Ecto neural progenitor cell (in vitro differentiated cells): ENCODE measurements around the gene AMPD3.

Experiments
- DNase-seq: peaks from one replicate; pipeline ENCODE4 v3.0.0-alpha.2; 2018; ENCODE audit warnings: low spot score

The AMPD3 gene

DNA sequence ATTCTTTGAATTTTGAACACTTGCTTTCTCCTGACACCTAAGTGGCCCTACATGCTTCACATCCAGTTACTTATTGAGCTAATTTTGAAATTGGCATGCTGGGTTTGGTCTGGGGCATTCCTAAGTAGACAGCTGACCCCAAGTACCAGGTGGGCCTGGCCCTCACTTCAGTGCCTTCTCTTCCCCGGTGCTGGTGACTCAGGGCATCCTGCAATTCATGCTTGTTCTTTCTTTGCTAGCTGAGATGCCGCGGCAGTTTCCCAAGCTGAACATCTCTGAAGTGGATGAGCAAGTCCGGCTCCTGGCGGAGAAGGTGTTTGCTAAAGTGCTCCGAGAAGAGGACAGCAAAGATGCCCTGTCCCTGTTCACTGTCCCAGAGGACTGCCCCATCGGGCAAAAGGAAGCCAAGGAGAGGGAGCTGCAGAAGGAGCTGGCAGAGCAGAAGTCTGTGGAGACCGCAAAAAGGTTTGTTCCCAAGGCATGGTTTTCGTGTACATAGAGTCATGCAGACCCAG lies 6.3 kb downstream of the AMPD3 start:
- no peak for DNase-seq

DNA sequence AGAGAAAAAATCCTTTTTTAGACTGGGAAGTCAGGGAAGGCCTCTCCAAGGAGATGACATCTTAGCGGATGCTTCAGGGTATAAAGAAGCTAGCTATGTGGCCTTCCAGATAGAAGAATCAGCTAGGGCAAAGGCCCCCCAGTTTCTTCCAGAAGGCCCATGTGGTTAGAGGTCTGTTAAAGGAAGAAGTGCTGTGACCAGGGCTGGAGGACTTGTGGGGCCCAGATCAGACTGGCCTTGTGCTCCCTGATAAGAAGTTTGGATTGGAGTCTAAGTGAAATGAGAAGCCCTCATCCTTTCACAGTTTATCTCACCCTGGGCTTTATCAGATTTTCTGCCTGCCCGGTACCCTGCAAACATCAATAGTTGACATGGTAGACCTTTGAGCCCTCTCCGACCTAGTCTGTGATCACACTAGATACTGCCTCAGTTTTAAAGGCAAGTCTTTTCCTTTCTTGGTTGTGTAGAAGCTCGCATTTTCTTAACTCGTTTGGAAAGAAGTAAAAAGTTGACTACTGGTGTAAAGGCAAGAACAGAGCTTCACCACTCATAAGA lies 7.8 kb downstream of the AMPD3 start:
- no peak for DNase-seq

DNA sequence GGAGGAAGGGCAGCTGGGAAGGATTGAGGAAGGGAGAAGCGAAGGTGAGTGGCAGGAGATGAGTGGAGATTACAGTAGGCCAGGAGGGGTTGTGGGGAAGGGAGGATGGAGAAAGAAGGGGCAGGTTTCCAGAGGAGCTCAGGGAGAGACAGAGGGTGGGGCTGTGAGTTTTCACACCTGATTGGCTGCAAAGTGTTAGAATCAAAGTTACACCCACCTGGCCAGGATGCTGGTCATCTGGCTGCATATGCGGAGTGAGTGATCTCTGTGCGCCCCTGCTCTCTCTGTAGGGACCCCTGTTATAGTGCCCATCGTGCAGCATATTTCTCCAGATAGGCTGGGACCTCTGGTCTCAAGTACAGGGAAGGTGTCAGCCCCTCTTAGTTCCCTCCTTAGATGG lies 18.3 kb downstream of the AMPD3 start:
- no peak for DNase-seq

DNA sequence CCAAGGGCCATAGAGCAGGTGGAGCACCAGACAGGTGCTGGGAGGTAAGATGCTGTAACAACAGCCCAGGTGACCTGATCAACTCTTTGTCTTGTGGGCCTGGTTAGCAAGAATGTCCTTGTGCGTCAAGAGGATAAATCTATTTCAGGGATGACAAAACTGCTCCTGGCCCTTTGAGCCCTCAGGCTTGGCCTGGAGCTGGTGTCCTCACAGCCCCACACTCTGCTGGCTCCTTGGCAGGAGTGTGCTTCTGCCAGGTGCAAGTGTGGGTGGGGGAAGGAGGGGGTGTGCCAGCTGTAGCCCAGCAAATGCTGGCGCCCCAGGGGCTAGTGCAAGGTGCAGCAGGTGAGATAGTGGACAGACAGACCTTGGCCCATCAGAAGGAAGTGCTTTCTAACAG lies 19.5 kb downstream of the AMPD3 start:
- no peak for DNase-seq

DNA sequence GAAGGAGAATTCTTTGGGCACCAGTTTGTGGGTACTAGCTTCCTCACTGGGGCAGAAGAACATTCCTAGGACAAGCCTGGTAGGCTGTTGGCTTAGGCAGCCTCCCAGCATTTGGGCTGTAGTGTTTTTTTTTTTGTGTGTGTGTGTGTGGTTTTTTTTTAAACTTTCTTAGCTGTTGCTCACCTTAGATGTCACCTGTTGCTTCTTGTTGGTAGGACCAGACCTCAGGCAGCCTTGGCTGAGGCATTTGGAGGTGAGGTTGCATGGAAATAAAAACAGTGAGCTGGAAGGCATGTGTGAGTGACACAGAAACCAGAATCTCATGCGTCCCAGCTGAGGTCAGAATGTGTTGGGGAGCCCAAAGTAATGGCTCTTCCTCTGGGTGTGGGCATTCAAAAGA lies 21.3 kb downstream of the AMPD3 start:
- no peak for DNase-seq

DNA sequence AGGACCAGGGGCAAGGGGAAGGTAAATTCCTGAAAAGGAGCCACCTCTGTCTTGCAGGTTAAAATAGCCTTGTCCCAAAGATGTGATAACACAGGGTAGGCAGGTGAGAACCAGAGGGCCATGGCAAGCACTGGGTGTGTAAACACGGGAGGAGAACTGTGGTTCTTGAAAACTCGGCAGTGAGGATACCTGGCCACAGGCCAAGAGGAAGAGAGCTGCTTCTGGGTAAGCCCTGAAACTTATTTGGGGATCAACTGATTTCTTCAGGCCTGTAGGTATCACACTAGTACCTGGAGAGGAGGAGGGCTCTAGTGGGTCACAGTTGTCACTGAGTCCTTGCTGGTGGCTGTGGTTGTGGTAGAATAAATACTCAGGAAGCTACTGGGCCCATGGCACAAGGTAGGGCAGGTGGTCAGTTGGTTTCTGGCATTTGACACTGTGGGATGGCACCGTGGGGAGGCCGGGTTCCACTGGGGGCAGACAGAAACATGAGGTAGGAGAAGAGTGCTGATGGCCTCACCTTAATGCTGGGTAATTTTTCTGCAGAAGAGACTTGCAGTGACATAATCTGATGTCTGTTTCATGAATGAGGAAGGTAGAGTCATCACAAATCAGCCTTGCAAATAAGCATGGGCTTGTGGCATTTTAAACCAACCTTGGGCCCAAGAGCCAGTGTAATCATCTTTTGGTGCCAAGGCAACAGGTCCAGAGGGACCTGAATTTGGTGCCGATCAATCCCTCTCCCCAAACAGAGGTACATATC lies 22.0 kb downstream of the AMPD3 start:
- DNase-seq: no peak

DNA sequence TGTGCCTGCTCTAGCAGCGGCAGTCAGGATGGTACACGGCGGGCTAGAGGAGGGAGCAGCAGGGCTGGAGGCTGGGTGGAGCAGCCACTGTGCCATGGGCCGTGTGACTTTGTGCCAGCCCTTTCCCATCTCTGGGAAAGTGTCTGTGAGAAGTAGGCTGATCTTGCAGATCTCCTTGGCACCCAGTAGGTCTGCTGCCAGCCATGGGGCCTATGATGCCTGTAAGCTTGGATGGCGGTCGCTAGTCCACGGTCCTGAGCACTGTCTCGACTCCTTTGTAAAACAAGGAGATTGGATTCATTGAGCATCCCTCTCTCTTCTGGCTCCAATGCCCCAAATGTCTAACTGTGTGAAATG lies 22.6 kb downstream of the AMPD3 start:
- DNase-seq: no peak

DNA sequence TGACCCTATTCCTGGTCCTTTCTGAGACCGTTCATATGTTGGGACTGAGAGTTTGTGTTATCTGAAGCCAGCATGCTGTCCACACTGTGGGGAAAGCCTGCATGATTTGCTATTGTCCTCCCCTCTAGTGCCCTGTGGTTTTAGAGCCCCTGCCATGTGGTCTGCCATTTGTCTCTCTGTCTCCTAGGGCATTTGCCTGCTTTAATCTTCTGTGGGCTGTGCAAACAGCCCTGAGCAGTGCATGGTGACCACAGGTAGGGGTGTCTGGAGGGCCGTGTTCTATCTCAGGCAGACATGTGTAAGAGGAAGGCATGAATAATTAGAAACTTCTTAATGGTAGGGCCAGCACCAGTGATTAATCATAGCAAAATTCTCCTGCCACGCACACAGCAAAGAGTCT lies 23.0 kb downstream of the AMPD3 start:
- DNase-seq: no peak

DNA sequence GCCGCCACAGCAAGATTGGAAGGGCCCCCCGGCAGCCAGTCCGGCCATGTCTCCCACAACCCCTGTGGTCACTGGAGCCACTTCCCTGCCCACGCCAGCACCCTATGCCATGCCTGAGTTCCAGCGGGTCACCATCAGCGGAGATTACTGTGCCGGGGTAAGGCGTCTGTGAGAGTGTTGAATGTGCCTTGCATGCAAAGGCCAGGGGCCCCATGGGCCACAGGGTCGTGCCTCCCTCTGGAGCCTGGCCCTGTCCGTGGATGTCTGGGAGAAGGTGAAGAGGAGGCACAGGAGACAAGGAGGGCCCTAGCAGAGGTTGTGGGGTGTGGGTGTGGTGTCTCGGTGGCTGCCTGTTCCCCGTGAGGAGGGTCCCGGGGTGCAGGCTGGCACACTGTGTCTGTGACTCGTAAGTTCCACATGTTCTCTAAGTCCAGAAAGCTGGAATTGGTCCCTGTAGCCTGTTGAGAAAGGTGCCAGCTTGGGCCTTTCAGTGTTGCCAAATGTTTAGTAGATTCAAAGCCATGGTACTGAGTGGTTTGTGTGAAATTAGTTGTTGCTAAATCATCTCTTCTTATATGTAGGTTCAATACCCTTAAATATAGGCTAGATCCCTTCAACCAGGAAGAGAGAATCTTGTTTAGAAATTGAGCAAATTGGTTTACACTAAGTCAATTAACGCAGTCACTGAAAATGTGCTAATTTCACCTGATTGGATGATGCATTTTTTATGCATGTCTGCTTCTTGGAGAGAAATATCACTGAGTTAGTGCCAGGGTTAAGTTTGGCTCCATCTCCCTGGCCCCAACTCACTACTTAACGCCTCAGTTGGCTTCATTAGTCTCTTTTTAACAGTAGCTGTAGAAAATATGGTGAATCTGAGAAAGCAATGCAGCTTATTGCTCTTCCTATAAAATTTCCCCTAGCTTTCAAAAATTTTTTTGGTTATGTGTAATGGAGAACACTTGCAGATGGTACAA lies 23.8 kb downstream of the AMPD3 start:
- DNase-seq: no peak

DNA sequence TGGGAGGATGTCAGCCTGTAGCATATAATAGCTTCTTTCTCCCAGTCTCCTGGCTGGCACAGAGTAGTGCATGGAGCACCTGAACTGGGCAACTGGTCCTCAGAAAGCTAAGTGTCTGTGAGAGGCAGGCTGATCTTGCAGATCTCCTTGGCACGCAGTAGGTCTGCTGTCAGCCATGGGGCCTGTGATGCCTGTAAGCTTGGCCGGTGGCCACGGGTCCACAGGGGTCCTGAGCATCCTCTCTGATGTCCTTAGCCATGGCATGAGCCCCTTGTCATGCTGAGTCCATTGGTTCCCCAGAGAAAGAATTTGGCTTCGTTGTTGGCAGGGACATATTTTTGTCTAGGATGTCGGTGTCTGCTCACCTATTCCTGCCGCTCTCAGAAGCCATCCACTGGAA lies 25.0 kb downstream of the AMPD3 start:
- no peak for DNase-seq

DNA sequence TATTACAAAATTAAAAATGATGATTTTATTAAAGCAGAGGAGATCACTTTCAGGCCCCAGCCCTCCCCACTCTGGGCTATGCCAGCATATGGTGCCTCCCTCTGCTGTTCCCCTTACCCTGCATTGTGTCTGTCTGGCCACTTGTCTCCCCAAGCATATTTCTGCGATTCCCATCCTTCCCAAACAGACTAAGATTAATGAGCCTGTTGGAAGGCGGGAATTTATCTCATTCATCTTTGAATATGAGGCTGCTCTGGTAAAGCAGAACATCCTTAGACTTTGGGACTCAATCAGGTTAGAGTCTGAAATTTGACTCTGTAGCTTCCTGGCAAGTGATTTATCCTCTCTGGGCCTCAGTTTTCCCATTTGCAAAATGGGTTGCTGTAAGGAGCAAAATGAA lies 25.7 kb downstream of the AMPD3 start:
- no peak for DNase-seq

DNA sequence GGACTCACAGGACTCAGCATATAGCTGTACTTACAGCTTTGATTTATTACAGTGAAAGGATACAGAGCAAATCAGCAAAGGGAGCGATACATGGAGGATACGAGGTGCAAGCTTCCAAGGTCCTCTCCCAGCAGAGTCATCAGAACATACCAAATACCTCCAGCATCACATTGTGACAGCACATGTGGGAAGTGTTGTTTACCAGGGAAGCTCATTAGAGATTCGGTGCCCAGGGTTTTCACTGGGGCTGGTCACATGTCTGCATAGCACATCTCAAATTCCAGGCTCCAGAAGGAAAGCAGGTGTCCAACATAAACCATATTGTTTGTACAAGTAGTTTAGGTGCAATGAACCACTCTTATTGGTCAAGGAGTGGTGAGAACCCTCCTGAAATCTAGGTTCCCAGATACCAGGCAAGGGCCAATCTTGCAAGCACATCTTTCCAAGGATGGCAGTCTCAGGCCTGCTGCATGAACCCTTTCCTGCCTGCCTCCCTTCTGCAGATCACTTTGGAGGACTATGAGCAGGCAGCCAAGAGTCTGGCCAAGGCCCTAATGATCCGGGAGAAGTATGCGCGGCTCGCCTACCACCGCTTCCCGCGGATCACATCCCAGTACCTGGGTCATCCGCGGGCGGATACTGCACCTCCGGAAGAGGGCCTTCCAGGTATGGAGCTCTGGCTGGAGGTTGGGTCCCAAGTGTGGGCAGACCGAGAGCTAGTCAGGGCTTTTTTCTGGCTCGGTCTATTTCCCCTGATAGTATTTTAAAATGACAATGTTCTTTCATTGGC lies 26.7 kb downstream of the AMPD3 start:
- DNase-seq: no peak

DNA sequence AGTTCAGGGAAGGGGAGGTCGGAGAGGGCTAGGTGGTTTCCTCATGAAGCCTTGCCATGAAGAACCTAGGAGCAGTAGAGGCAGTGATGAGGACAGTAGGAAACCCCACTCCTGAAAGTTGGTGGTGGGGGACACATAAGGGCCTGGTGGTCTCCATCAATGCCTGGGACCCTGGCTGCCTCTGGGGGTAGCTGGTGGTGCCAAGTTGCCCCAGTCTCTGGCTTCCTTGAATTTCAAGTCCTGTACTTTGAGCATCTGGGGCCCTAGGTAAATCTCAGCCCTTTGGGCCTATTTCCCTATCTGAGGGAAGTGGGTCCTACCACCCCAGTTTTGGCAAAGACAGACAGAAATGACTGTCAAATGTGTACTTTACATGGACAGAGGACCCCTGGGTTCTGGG lies 28.1 kb downstream of the AMPD3 start:
- no peak for DNase-seq

DNA sequence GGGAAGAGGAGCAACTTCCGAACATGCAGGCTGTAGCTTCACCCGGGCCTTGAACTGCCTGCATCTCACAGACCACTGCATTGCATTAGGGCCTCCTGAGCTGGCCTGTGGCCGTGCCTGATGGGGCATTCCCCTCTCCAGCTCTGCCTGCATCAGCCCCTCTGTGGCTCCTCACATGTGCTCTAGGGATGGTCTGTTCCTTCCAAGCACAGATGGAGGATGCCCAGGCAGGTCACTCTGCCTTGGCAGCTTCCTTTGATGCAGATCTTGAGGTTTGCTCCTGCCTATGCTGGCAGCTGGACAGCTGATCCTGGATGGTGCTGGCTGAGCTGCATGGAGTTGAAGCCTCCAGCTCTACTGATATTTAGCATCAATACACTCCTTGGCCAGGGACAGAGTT lies 28.5 kb downstream of the AMPD3 start:
- no peak for DNase-seq

DNA sequence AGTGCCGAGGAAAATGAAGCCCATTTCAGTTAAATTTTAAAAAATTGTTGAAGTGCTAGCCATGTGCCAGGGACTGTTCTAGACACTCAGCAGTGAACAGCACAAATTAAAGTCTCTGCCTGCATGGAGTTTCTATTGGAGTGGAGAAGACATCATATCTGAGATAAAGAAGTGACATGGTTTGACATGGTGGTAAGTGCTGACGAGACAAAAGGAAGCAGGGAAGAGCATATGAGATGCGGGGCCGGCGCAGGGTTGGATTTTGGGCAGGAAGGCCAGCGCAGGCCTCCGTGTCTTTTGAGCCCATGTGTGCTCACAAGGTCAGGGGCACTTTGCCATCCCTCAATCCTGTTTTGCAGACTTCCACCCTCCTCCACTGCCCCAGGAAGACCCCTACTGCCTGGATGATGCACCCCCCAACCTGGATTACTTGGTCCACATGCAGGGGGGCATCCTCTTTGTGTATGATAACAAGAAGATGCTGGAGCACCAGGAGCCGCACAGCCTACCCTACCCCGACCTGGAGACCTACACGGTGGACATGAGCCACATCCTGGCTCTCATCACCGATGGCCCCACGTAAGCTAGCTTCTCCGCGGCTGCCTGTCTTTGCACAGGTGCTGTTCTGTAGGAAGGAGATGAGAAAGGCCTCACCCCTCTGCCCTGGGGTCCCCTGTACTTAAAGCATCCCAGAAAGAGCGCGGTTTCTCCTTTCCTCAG lies 29.6 kb downstream of the AMPD3 start:
- no peak for DNase-seq

DNA sequence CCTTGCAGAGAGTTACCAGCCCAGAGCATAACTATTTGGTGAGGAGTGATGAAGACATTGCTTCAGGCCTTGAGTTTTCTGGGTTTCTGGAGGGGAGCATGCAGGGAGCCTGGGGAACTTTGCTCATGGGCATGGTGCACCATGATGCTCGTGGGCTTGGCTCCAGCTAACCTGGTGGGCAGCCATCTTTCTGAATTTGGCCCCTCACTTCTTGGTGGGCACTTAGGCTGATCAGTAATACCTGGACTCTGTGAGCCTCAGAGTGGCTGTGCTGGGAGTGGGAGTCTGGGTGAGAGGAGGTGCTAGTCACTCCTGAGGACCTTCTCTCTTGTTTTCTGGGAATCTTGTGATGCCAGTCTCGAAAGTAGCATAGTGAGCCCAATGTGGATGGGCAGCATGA lies 30.6 kb downstream of the AMPD3 start:
- no peak for DNase-seq

DNA sequence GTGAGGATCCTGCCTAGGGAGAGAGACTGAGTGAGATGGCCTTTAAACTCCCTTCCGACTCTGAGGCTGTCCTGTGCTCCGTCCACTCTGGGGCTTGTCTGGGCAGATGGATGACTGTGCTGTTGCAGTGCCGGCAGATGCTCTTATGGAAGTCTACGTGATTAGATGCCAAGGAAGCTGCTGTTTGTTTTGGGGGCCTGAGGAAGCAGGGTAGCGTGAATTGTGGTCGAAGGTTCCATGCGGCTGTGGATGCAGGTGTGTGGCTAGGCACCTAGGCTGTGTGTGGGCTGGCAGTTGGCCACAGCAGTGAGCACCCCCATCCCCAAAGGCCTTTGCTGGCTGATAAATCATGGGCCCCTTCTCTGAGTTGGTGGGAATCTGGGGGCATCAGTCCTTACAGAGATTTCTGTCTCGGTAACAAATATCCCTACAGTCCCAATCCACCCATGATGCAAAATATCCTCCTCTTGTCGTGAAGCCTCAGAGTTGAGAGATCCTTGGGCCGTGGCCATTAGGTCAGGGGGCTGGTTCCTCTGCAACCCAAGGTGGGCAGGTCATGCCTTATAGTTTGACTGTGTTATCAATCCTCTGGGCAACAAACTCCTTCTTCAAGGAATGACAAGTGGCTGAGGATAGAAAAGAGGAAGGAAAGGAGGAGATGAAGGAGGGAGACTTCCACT lies 31.2 kb downstream of the AMPD3 start:
- no peak for DNase-seq

DNA sequence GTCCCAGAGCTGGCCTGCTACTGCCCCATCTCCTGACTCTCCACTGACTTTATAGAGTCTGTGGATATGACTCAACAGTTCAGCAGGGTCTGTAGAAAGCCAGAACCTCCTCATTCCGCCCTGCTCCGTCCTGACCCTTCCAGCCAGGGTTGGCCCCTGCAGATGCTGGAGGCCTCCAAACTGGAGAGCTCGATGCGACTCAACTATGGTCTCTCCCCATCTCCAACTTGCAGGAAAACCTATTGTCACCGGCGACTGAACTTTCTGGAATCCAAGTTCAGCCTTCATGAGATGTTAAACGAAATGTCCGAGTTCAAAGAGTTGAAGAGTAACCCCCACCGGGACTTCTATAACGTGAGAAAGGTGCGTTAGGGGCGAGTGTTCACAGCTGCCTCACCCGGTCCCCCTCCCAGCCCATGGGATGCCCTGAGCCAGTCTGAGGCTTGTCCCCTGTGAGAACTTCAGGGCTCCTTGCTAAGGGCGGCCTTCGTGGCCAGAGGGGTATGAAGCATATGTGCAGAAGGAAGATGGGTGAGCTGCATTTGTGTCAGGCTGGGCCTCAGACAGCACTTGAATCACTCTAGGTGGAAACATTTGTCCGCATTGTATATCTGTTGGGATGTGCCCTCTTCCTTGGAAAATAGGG lies 32.1 kb downstream of the AMPD3 start:
- no peak for DNase-seq

DNA sequence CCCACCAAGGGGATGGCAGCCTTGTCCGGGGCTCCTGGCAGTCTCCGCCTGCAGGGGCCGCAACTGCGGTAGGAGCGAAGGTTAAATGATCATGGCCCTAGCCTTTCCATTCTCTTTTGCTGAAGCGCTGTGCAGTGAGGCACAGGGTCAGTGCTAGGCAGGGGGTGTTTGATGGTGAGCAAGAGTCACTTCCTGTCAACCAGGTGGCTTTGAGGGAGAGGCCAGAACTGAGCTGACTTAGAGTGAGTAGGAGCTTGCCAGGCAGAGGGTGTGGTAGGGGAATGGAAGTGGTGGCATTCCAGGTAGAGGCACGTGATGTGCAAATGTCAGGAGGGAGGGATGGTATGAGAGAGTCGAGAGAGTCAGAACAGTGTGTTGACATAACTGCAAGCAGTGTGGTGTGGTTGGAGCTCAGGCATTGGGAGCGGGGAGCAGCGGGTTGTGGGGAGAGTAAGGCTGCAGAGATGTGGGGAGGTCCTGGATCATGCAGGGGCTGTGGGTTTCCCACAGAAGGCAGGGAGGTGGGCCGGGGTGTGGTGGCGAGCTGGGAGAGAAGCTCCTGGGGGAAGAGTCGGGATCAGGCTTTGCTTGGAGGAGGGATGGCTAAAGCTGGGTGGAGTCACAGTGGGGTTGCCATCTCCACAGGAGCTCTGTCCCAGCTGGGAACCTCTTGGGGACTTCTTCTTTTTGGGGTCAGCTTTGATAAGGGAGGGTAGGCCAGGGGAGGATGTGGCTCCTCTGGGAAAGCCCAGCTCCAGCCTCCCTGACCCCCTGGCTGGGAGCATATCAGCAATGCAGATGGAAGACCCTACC lies 33.3 kb downstream of the AMPD3 start:
- DNase-seq: peak; percentile 43
